HEK293 (cell line): Measurements from ENCODE around the gene STRBP.

Experiments used
- BCL11A ChIP-seq: fragments of 450-650 bp; formaldehyde crosslinking; IDR thresholded peaks from 2 replicates; pipeline ENCODE4 v1.5.1; 2016; ENCODE audit warnings: low read depth, missing biosample characterization, missing genetic modification characterization
- KLF7 ChIP-seq: fragments of 450-650 bp; formaldehyde crosslinking; IDR thresholded peaks from 2 replicates; pipeline ENCODE4 v1.5.1; 2016; ENCODE audit warnings: missing biosample characterization, missing genetic modification characterization, borderline replicate concordance
- TSHZ1 ChIP-seq: fragments of 450-650 bp; formaldehyde crosslinking; IDR thresholded peaks from 2 replicates; pipeline ENCODE4 v1.5.1; 2016; ENCODE audit warnings: missing biosample characterization, missing genetic modification characterization, borderline replicate concordance
- YY1 ChIP-seq: fragments of 450-650 bp; formaldehyde crosslinking; IDR thresholded peaks from 2 replicates; pipeline ENCODE4 v1.5.1; 2018; ENCODE audit warnings: missing biosample characterization, missing genetic modification characterization
- ZBTB26 ChIP-seq: fragments of 450-650 bp; formaldehyde crosslinking; optimal IDR thresholded peaks from 2 replicates; pipeline ENCODE3; 2016; ENCODE audit warnings: missing biosample characterization, mild to moderate bottlenecking, missing genetic modification characterization
- ZNF114 ChIP-seq: fragments of 450-650 bp; formaldehyde crosslinking; IDR thresholded peaks from 2 replicates; pipeline ENCODE4 v1.5.0; 2017; ENCODE audit warnings: missing biosample characterization, missing genetic modification characterization
- ZNF394 ChIP-seq: fragments of 450-650 bp; formaldehyde crosslinking; IDR thresholded peaks from 2 replicates; pipeline ENCODE4 v1.5.1; 2016; ENCODE audit warnings: missing biosample characterization, missing genetic modification characterization, mild to moderate bottlenecking, moderate library complexity, borderline replicate concordance
- ZNF692 ChIP-seq: fragments of 450-650 bp; formaldehyde crosslinking; IDR thresholded peaks from 2 replicates; pipeline ENCODE4 v1.5.1; 2016; ENCODE audit warnings: missing biosample characterization, missing genetic modification characterization
- ZNF747 ChIP-seq: fragments of 450-650 bp; formaldehyde crosslinking; IDR thresholded peaks from 2 replicates; pipeline ENCODE4 v1.5.1; 2016; ENCODE audit warnings: missing biosample characterization, missing genetic modification characterization
- TF ChIP-seq, protein P1 (sequence below): fragments of 450-650 bp; formaldehyde crosslinking; IDR thresholded peaks from 2 replicates; pipeline ENCODE4 v1.5.1; 2016; ENCODE audit warnings: missing biosample characterization, missing genetic modification characterization
- TF ChIP-seq, protein P2 (sequence below): fragments of 450-650 bp; formaldehyde crosslinking; IDR thresholded peaks from 2 replicates; pipeline ENCODE4 v1.5.1; 2016; ENCODE audit warnings: missing biosample characterization, missing genetic modification characterization
- TF ChIP-seq, protein P3 (sequence below): fragments of 450-650 bp; formaldehyde crosslinking; IDR thresholded peaks from 2 replicates; pipeline ENCODE4 v1.5.1; 2016; ENCODE audit warnings: missing biosample characterization, missing genetic modification characterization

GRCh38 chr9:123309611-123310010, 41.2 kb upstream of the STRBP start:
- TF ChIP-seq KLF7 (tag by site-specific recombination) (no peak), ZNF747 (tag by site-specific recombination) (no peak), YY1 (tag by site-specific recombination) (no peak), ZBTB26 (tag by site-specific recombination) (no peak), TSHZ1 (tag by site-specific recombination) (no peak), ZNF114 (tag by site-specific recombination) (no peak), ZNF692 (tag by site-specific recombination) (no peak), BCL11A (tag by site-specific recombination) (no peak), ZNF394 (tag by site-specific recombination) (no peak)
- TF ChIP-seq, protein P1, sequence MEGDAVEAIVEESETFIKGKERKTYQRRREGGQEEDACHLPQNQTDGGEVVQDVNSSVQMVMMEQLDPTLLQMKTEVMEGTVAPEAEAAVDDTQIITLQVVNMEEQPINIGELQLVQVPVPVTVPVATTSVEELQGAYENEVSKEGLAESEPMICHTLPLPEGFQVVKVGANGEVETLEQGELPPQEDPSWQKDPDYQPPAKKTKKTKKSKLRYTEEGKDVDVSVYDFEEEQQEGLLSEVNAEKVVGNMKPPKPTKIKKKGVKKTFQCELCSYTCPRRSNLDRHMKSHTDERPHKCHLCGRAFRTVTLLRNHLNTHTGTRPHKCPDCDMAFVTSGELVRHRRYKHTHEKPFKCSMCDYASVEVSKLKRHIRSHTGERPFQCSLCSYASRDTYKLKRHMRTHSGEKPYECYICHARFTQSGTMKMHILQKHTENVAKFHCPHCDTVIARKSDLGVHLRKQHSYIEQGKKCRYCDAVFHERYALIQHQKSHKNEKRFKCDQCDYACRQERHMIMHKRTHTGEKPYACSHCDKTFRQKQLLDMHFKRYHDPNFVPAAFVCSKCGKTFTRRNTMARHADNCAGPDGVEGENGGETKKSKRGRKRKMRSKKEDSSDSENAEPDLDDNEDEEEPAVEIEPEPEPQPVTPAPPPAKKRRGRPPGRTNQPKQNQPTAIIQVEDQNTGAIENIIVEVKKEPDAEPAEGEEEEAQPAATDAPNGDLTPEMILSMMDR (tag by site-specific recombination): no peak
- TF ChIP-seq, protein P2, sequence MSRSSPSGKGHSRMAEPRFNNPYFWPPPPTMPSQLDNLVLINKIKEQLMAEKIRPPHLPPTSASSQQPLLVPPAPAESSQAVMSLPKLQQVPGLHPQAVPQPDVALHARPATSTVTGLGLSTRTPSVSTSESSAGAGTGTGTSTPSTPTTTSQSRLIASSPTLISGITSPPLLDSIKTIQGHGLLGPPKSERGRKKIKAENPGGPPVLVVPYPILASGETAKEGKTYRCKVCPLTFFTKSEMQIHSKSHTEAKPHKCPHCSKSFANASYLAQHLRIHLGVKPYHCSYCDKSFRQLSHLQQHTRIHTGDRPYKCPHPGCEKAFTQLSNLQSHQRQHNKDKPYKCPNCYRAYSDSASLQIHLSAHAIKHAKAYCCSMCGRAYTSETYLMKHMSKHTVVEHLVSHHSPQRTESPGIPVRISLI: no peak
- TF ChIP-seq, protein P3, sequence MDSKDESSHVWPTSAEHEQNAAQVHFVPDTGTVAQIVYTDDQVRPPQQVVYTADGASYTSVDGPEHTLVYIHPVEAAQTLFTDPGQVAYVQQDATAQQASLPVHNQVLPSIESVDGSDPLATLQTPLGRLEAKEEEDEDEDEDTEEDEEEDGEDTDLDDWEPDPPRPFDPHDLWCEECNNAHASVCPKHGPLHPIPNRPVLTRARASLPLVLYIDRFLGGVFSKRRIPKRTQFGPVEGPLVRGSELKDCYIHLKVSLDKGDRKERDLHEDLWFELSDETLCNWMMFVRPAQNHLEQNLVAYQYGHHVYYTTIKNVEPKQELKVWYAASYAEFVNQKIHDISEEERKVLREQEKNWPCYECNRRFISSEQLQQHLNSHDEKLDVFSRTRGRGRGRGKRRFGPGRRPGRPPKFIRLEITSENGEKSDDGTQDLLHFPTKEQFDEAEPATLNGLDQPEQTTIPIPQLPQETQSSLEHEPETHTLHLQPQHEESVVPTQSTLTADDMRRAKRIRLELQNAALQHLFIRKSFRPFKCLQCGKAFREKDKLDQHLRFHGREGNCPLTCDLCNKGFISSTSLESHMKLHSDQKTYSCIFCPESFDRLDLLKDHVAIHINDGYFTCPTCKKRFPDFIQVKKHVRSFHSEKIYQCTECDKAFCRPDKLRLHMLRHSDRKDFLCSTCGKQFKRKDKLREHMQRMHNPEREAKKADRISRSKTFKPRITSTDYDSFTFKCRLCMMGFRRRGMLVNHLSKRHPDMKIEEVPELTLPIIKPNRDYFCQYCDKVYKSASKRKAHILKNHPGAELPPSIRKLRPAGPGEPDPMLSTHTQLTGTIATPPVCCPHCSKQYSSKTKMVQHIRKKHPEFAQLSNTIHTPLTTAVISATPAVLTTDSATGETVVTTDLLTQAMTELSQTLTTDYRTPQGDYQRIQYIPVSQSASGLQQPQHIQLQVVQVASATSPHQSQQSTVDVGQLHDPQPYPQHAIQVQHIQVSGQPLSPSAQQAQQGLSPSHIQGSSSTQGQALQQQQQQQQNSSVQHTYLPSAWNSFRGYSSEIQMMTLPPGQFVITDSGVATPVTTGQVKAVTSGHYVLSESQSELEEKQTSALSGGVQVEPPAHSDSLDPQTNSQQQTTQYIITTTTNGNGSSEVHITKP (tag by site-specific recombination): no peak
